KBM-7 (cell line): ENCODE measurements around the gene NUDT6.

Experiments
- DNase-seq: peaks from one replicate; pipeline ENCODE4 v3.0.0-alpha.2; 2015
- in situ Hi-C: fragments of 300-500 bp; cut with MboI; formaldehyde crosslinking; loops from 2 replicates; pipeline ENCODE4 v1.14.3; 2020; ENCODE audit warnings: low sequenced_read_pairs, low pct_unique_long_range_greater_than_20kb, mixed read lengths

The NUDT6 gene

GRCh38 chr4:122920473-122920872, 1.9 kb downstream of the NUDT6 start:
- DNase-seq, result no peak
- in situ Hi-C loops, result loop anchor here (25.0 kb wide), 2 partner anchors 158 to 308 kb away; partner anchors contain the start of gene IL21

- in situ Hi-C loops, result loop anchor here (25.0 kb wide), 2 partner anchors 155 to 305 kb away; partner anchors contain the start of gene IL21
- DNase-seq, result no peak
Measured at GRCh38 chr4:122917731-122918130, 4.7 kb downstream of the NUDT6 start.

- in situ Hi-C loops, result loop anchor here (25.0 kb wide), 2 partner anchors 153 to 303 kb away; partner anchors contain the start of gene IL21
- DNase-seq, result no peak
Measured at GRCh38 chr4:122914938-122915337, 7.5 kb downstream of the NUDT6 start.

- in situ Hi-C loops, result loop anchor here (25.0 kb wide), 2 partner anchors 152 to 302 kb away; partner anchors contain the start of gene IL21
- DNase-seq, result no peak
Measured at GRCh38 chr4:122914292-122914904, 8.0 kb downstream of the NUDT6 start.

- no peak for DNase-seq
- in situ Hi-C loops, result loop anchor here (25.0 kb wide), 2 partner anchors 151 to 301 kb away; partner anchors contain the start of gene IL21
Measured at GRCh38 chr4:122912810-122913575, 9.4 kb downstream of the NUDT6 start.

- in situ Hi-C loops, result loop anchor here (25.0 kb wide), 2 partner anchors 149 to 299 kb away; partner anchors contain the start of gene IL21
- DNase-seq, result no peak
Measured at GRCh38 chr4:122911588-122911987, 10.8 kb downstream of the NUDT6 start.

- in situ Hi-C loops, result loop anchor here (25.0 kb wide), 2 partner anchors 147 to 297 kb away; partner anchors contain the start of gene IL21
- DNase-seq, result no peak
Measured at GRCh38 chr4:122909683-122910082, 12.7 kb downstream of the NUDT6 start.

- in situ Hi-C loops, result loop anchor here (25.0 kb wide), 2 partner anchors 146 to 296 kb away; partner anchors contain the start of gene IL21
- DNase-seq, result no peak
Measured at GRCh38 chr4:122908223-122908622, 14.2 kb downstream of the NUDT6 start.

- DNase-seq, result no peak
- in situ Hi-C loops, result loop anchor here (25.0 kb wide), 2 partner anchors 145 to 295 kb away; partner anchors contain the start of gene IL21
Measured at GRCh38 chr4:122906859-122907305, 15.5 kb downstream of the NUDT6 start.

- no peak for DNase-seq
- in situ Hi-C loops, result loop anchor here (25.0 kb wide), 2 partner anchors 142 to 292 kb away; partner anchors contain the start of gene IL21
Measured at GRCh38 chr4:122903766-122904288, 18.6 kb downstream of the NUDT6 start.

GRCh38 chr4:122901247-122902010, 21.0 kb downstream of the NUDT6 start:
- DNase-seq, result no peak
- in situ Hi-C loops, result loop anchor here (25.0 kb wide), 2 partner anchors 139 to 289 kb away; partner anchors contain the start of gene IL21

- in situ Hi-C loops, result loop anchor here (25.0 kb wide), 2 partner anchors 138 to 288 kb away; partner anchors contain the start of gene IL21
- no peak for DNase-seq
Measured at GRCh38 chr4:122900314-122900713, 22.1 kb downstream of the NUDT6 start.

- in situ Hi-C loops, result loop anchor here (25.0 kb wide), 2 partner anchors 137 to 287 kb away; partner anchors contain the start of gene IL21
- no peak for DNase-seq
Measured at GRCh38 chr4:122899682-122900081, 22.7 kb downstream of the NUDT6 start.

- in situ Hi-C loops, result no loop called here
- no peak for DNase-seq
Measured at GRCh38 chr4:122898370-122899150, 23.8 kb downstream of the NUDT6 start.

- no peak for DNase-seq
- in situ Hi-C loops, result no loop called here
Measured at GRCh38 chr4:122896270-122896669, 26.1 kb downstream of the NUDT6 start.

- in situ Hi-C loops, result no loop called here
- no peak for DNase-seq
Measured at GRCh38 chr4:122895336-122895995, 26.9 kb downstream of the NUDT6 start.

- no peak for DNase-seq
- in situ Hi-C loops, result no loop called here
Measured at GRCh38 chr4:122894827-122895226, 27.6 kb downstream of the NUDT6 start.
